ENCODE data around the gene TMEM238.
"Not testable (repeated sequence)": the region's sequence is repeated elsewhere in the genome, so short reads cannot be mapped to it uniquely, and the experiment has no call there.

TMEM238 gene

GRCh38 chr19:55336101-55336500 is 48.0 kb downstream of the TMEM238 start:
- no peak overlapping the region for H4K91ac ChIP-seq (ENCODE audit: low read depth, low read length, poor library complexity)
- H3K4me1 ChIP-seq (ENCODE audit: control insufficient read depth in 2 of 2, insufficient read depth in 1 of 2, low read depth in 1 of 2, low read length in 2 of 2): peaks cover 4 to 11% of the 10 kb centered on the region in 2 donors
- no peak overlapping the region for H3K18ac ChIP-seq (ENCODE audit: low read length)
- no peak for DNase-seq (ENCODE audit: low spot score)
- H2BK12ac ChIP-seq (ENCODE audit: low read length): no peak overlapping the region
- H2AK5ac ChIP-seq (ENCODE audit: low read depth, low read length): no peak overlapping the region
- no peak overlapping the region for H3K14ac ChIP-seq (ENCODE audit: low read length)
- H3K4ac ChIP-seq (ENCODE audit: low read length): no peak overlapping the region
- H3K79me1 ChIP-seq (ENCODE audit: low read depth, low read length): peaks cover 2% of the 10 kb centered on the region
- no peaks in the 10 kb centered on the region for H3K36me3 ChIP-seq (replicated peaks in 1 of 2; ENCODE audit: control insufficient read depth in 2 of 2, insufficient read depth in 2 of 2, low read length in 2 of 2)
- WGBS, 2 donors (ENCODE audit: extremely low coverage in 2 of 2, insufficient read length in 2 of 2, insufficient replicate concordance in 1 of 2): no CpG with 5 or more reads among the region's 7 CpGs
- no peaks in the 10 kb centered on the region for H3K9me3 ChIP-seq (replicated peaks in 1 of 2; ENCODE audit: control insufficient read depth in 2 of 2, insufficient read depth in 1 of 2, low read depth in 1 of 2, low read length in 2 of 2)
- no peak overlapping the region for H3K4me2 ChIP-seq (ENCODE audit: insufficient read depth, low read length, poor library complexity, severe bottlenecking)
- no peak overlapping the region for H4K8ac ChIP-seq (ENCODE audit: low read depth, low read length)
- H3K9ac ChIP-seq (ENCODE audit: low read depth, low read length, poor library complexity): no peak overlapping the region
- H3K23ac ChIP-seq (ENCODE audit: low read depth, low read length, poor library complexity): no peak overlapping the region
- H2AFZ ChIP-seq (ENCODE audit: low read length): no peak overlapping the region
- H3K4me3 ChIP-seq (ENCODE audit: low read length in 2 of 2): no peak overlapping the region
- no peak overlapping the region for H2BK15ac ChIP-seq (ENCODE audit: low read length)
- no peak overlapping the region for H2BK5ac ChIP-seq (ENCODE audit: low read length)
- H3K27ac ChIP-seq (replicated peaks; ENCODE audit: low read length): no peak overlapping the region
- no peaks in the 10 kb centered on the region for H3K27me3 ChIP-seq (ENCODE audit: control insufficient read depth in 3 of 3, insufficient read depth in 3 of 3, low read depth in 1 of 3, low read length in 3 of 3)
- H2BK120ac ChIP-seq (ENCODE audit: low read depth, low read length): no peak overlapping the region

- H3K18ac ChIP-seq (ENCODE audit: low read length): no peak overlapping the region
- H3K4ac ChIP-seq (ENCODE audit: low read length): no peak overlapping the region
- H2AK5ac ChIP-seq (ENCODE audit: low read depth, low read length): peak overlapping the region; percentile 8
- H3K9ac ChIP-seq (ENCODE audit: low read depth, low read length, poor library complexity): no peak overlapping the region
- H2BK12ac ChIP-seq (ENCODE audit: low read length): no peak overlapping the region
- H3K36me3 ChIP-seq (replicated peaks in 1 of 2; ENCODE audit: control insufficient read depth in 2 of 2, insufficient read depth in 2 of 2, low read length in 2 of 2): no peaks in the 10 kb centered on the region
- H2AFZ ChIP-seq (ENCODE audit: low read length): no peak overlapping the region
- no peaks in the 10 kb centered on the region for H3K9me3 ChIP-seq (replicated peaks in 1 of 2; ENCODE audit: control insufficient read depth in 2 of 2, insufficient read depth in 1 of 2, low read depth in 1 of 2, low read length in 2 of 2)
- H2BK15ac ChIP-seq (ENCODE audit: low read length): peak overlapping the region; percentile 62
- no peak overlapping the region for H4K91ac ChIP-seq (ENCODE audit: low read depth, low read length, poor library complexity)
- H3K4me2 ChIP-seq (ENCODE audit: insufficient read depth, low read length, poor library complexity, severe bottlenecking): no peak overlapping the region
- no peak overlapping the region for H3K23ac ChIP-seq (ENCODE audit: low read depth, low read length, poor library complexity)
- no peak overlapping the region for H4K8ac ChIP-seq (ENCODE audit: low read depth, low read length)
- H2BK5ac ChIP-seq (ENCODE audit: low read length): no peak overlapping the region
- WGBS, 2 donors (ENCODE audit: extremely low coverage in 2 of 2, insufficient read length in 2 of 2, insufficient replicate concordance in 1 of 2): no CpG with 5 or more reads among the region's 11 CpGs
- H3K27me3 ChIP-seq (ENCODE audit: control insufficient read depth in 3 of 3, insufficient read depth in 3 of 3, low read depth in 1 of 3, low read length in 3 of 3): no peaks in the 10 kb centered on the region
- H3K4me1 ChIP-seq (ENCODE audit: control insufficient read depth in 2 of 2, insufficient read depth in 1 of 2, low read depth in 1 of 2, low read length in 2 of 2): peaks cover 4 to 10% of the 10 kb centered on the region in 2 donors
- H3K79me1 ChIP-seq (ENCODE audit: low read depth, low read length): no peaks in the 10 kb centered on the region
- no peak overlapping the region for H3K14ac ChIP-seq (ENCODE audit: low read length)
- no peak overlapping the region for H3K4me3 ChIP-seq (ENCODE audit: low read length in 2 of 2)
- H2BK120ac ChIP-seq (ENCODE audit: low read depth, low read length): no peak overlapping the region
- H3K27ac ChIP-seq (replicated peaks; ENCODE audit: low read length): no peak overlapping the region
- no peak for DNase-seq (ENCODE audit: low spot score)
These were observed 50.2 kb downstream of the TMEM238 start for GRCh38 chr19:55333870-55334269.

GRCh38 chr19:55329791-55330190 is 54.3 kb downstream of the TMEM238 start:
- H2BK120ac ChIP-seq (ENCODE audit: low read depth, low read length); H4K8ac ChIP-seq (ENCODE audit: low read depth, low read length); H3K23ac ChIP-seq (ENCODE audit: low read depth, low read length, poor library complexity); H2BK15ac ChIP-seq (ENCODE audit: low read length); H2AFZ ChIP-seq (ENCODE audit: low read length); H3K4me1 ChIP-seq (ENCODE audit: control insufficient read depth in 2 of 2, insufficient read depth in 1 of 2, low read depth in 1 of 2, low read length in 2 of 2); H3K9ac ChIP-seq (ENCODE audit: low read depth, low read length, poor library complexity); H3K18ac ChIP-seq (ENCODE audit: low read length); H3K14ac ChIP-seq (ENCODE audit: low read length); H3K27ac ChIP-seq (replicated peaks; ENCODE audit: low read length); H3K36me3 ChIP-seq (replicated peaks in 1 of 2; ENCODE audit: control insufficient read depth in 2 of 2, insufficient read depth in 2 of 2, low read length in 2 of 2); H3K4me3 ChIP-seq (ENCODE audit: low read length in 2 of 2); H3K4ac ChIP-seq (ENCODE audit: low read length); H2BK5ac ChIP-seq (ENCODE audit: low read length); H4K91ac ChIP-seq (ENCODE audit: low read depth, low read length, poor library complexity); DNase-seq (ENCODE audit: low spot score); H3K9me3 ChIP-seq (replicated peaks in 1 of 2; ENCODE audit: control insufficient read depth in 2 of 2, insufficient read depth in 1 of 2, low read depth in 1 of 2, low read length in 2 of 2); H3K4me2 ChIP-seq (ENCODE audit: insufficient read depth, low read length, poor library complexity, severe bottlenecking); H3K27me3 ChIP-seq (ENCODE audit: control insufficient read depth in 3 of 3, insufficient read depth in 3 of 3, low read depth in 1 of 3, low read length in 3 of 3); H3K79me1 ChIP-seq (ENCODE audit: low read depth, low read length); H2BK12ac ChIP-seq (ENCODE audit: low read length); H2AK5ac ChIP-seq (ENCODE audit: low read depth, low read length): not testable (repeated sequence)
- WGBS, 2 donors (ENCODE audit: extremely low coverage in 2 of 2, insufficient read length in 2 of 2, insufficient replicate concordance in 1 of 2): no CpG with 5 or more reads among the region's 6 CpGs

All from neuronal stem cell (in vitro differentiated cells).